B cell (primary cell): ENCODE results near the gene TCFL5.

Experiments
- EZH2 ChIP-seq: IDR thresholded peaks from 2 replicates; pipeline ENCODE4 v1.6.1; 2012; ENCODE audit warnings: borderline replicate concordance, low read depth, mild to moderate bottlenecking, moderate library complexity, low read length; ENCODE audit not compliant: insufficient read depth, poor library complexity, severe bottlenecking
- TF ChIP-seq, protein P1 (sequence below): fragments of 200-600 bp; IDR thresholded peaks from one replicate; pipeline ENCODE4 v1.8.0; 2022; ENCODE audit warnings: antibody characterized with exemption, mild to moderate bottlenecking

- TF ChIP-seq EZH2, result no peak
- TF ChIP-seq, protein P1, sequence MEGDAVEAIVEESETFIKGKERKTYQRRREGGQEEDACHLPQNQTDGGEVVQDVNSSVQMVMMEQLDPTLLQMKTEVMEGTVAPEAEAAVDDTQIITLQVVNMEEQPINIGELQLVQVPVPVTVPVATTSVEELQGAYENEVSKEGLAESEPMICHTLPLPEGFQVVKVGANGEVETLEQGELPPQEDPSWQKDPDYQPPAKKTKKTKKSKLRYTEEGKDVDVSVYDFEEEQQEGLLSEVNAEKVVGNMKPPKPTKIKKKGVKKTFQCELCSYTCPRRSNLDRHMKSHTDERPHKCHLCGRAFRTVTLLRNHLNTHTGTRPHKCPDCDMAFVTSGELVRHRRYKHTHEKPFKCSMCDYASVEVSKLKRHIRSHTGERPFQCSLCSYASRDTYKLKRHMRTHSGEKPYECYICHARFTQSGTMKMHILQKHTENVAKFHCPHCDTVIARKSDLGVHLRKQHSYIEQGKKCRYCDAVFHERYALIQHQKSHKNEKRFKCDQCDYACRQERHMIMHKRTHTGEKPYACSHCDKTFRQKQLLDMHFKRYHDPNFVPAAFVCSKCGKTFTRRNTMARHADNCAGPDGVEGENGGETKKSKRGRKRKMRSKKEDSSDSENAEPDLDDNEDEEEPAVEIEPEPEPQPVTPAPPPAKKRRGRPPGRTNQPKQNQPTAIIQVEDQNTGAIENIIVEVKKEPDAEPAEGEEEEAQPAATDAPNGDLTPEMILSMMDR, result no peak
These were observed 46.9 kb downstream of the TCFL5 start for GRCh38 chr20:62814709-62815065.
